Fibroblast of peridontal ligament (primary cell): Measurements from ENCODE around the gene DCUN1D1.

ENCODE experiments used
- DNase-seq: peaks from one replicate; pipeline ENCODE4 v3.0.0-alpha.2; 2010; ENCODE audit errors: extremely low read depth

DCUN1D1 gene

DNA sequence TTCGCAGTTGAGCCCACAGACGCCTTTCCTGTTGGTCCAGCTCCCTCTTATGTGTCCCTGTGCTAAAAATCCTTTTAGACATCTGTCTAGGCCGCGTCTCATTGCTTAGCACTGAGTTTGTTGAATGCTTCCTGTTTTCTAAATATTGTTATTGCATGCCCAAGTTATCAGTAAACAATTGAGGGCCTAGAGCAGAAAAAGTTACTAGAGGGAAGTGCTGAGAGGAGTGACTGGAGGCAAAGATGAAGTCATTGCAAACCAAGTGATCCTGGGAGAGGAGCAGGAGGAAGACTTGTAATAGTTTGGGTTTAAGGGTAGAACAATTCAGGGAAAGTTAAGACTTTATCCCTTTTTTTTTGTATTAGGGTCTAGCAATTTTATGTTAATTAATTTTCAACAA lies 88.1 kb downstream of the DCUN1D1 start:
- DNase-seq = no peak

DNA sequence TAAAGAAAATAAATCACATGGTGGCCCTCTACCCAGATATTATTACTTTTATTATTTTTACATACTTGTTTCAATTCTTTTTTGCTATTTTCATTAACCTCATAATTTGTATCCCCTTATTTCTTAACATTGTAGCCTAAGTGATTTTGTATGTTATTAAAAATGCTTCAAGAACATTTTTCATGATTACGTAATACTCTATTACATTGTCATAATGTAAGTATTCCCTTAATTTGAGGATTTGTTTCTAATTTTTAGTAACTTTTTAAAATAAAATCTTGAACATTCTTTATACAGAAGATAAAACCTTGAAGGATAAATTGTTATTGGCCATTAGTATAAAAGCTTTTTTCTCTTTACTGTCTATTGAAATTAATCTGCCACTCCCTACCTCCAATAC lies 89.0 kb downstream of the DCUN1D1 start:
- no peak for DNase-seq

DNA sequence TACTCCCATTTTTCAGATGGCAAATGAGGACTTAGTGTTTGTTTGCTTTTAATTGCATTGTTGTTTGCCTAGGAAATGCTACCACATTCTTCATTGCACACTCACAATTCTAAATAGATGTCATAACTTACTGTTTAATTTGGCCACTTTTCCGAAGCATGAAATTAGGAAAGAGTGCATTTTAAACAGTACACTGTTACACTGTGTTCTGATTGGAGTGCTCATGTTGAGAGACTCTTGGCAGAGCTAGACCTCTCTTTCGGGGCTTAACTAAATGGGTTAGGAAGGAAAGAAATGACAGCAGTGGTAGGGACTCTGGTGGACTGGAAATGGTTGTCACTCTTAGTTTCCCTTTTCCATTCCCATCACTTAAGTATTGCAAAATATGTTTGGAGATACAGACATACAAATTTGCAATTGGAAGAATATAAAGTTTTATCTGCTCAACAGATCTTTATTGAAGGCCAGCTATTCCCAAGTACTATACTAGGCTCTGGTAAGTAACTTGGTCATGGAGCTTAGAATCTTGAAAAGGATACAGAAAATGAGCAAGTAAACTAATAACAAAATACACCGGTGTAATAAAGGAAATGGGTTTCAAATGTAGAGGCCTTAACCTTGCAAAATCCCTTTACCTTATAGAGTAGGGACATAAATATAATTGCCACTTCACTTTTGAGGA lies 90.2 kb downstream of the DCUN1D1 start:
- peak; percentile 24 for DNase-seq
